MCF 10A (cell line): ENCODE results near the gene CREB3L2. TPM values are rescaled to one million over a fixed set of nuclear protein-coding genes. Genes with fewer than 3 reads are reported as not detected.

Source experiments
- BruUV-seq: library from RNA; stranded (reverse); fragments of 400-500 nt; replicated peaks from 2 replicates; lab custom pipeline; 2021; lab: Mats Ljungman, UMichigan
- CTCF ChIA-PET: fragments of 300-600 bp; sonication (Branson Sonifier 250); formaldehyde crosslinking; extraction: SDS; loops from one replicate; lab custom pipeline; 2021; ENCODE audit warnings: antibody characterized with exemption, inconsistent platforms; lab: Yijun Ruan, JAX
- POLR2A ChIA-PET: fragments of 300-600, 350-650 bp; sonication (Branson Sonifier 250); formaldehyde crosslinking; extraction: SDS; loops from one replicate; lab custom pipeline; 2020; ENCODE audit warnings: antibody characterized with exemption, inconsistent platforms; lab: Yijun Ruan, JAX
- DNase-seq: peaks from one replicate; pipeline ENCODE4 v3.0.0-alpha.2; 2018; ENCODE audit not compliant: unreplicated experiment
- H3K27ac Mint-ChIP-seq: one replicate; pipeline ENCODE4 v1.8.0; 2022; ENCODE audit warnings: mild to moderate bottlenecking, low read depth, mixed read lengths; ENCODE audit not compliant: unreplicated experiment
- H3K27me3 Mint-ChIP-seq: one replicate; pipeline ENCODE4 v1.8.0; 2022; ENCODE audit warnings: mixed read lengths; ENCODE audit not compliant: insufficient read depth, unreplicated experiment
- H3K36me3 Mint-ChIP-seq: one replicate; pipeline ENCODE4 v1.8.0; 2022; ENCODE audit warnings: mild to moderate bottlenecking, moderate library complexity, mixed read lengths; ENCODE audit not compliant: insufficient read depth, unreplicated experiment
- H3K4me1 Mint-ChIP-seq: one replicate; pipeline ENCODE4 v1.8.0; 2022; ENCODE audit warnings: mixed read lengths; ENCODE audit not compliant: insufficient read depth, unreplicated experiment
- H3K4me3 Mint-ChIP-seq: one replicate; pipeline ENCODE4 v1.8.0; 2022; ENCODE audit warnings: mild to moderate bottlenecking, moderate library complexity, mixed read lengths; ENCODE audit not compliant: unreplicated experiment
- H3K9me3 Mint-ChIP-seq: one replicate; pipeline ENCODE4 v1.8.0; 2022; ENCODE audit warnings: mixed read lengths; ENCODE audit not compliant: unreplicated experiment
- intact Hi-C: fragments of 100-400 bp; cut with micrococcal nuclease; formaldehyde crosslinking; loops from 2 replicates; pipeline ENCODE4 v1.14.1; 2022
- total RNA-seq: library from RNA; stranded (reverse); gene quantifications from 2 replicates; pipeline ENCODE4 v1.2.3, GENCODE V29; 2022
- TF ChIP-seq, protein P1 (sequence below): fragments of 200-600 bp; IDR thresholded peaks from one replicate; pipeline ENCODE4 v1.8.0; 2022; ENCODE audit warnings: antibody characterized with exemption, mild to moderate bottlenecking; ENCODE audit not compliant: unreplicated experiment

CREB3L2 gene
- total RNA-seq, 1 experiment from 2014 or later, result 74.2 TPM

DNA sequence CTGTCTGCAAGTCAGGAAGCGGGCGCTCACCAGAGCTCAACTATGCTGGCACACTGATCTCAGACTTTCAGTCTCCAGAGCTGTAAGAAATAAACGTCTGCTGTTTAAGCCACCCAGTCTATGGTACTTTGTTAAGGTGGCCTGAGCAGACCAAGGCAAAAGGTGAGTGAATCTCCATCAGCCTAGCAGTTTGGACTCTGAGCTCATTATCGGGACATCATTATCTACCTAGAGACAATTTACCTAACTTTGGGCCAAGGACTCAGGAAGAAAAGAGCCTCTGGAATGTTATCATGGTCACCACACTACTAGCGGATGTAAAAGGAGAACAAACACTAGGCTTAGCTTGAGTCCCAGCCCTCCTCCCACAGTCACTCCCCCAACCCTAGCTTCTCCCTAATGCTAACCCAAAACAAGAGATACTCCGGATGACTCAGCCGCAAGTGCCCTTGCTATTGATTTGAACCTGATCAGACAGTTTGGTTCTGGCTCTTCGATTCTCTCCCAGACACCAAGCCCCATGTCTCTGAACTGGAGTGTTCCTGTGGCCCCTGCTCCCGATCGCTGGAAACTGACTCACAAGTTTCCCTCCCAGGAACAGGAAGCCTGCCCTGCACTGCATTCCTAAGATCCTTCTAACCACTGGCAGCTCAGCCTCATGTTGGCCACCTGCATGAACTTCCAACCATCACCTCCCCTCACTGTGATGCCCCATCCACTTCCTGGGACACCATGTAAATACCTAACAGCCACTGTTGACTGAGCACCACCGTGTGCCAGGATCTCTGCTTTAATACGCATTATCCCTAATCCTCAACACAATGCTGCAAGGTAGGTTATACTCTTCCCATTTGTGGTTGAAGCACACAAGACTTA lies 34.5 kb downstream of the CREB3L2 start:
- H3K9me3 Mint-ChIP-seq, result no peaks in the 10 kb centered on the region
- H3K27me3 Mint-ChIP-seq, result no peaks in the 10 kb centered on the region
- H3K4me1 Mint-ChIP-seq, result peaks cover 38% of the 10 kb centered on the region
- no TSS peak for BruUV-seq
- H3K27ac Mint-ChIP-seq, result no peak overlapping the region
- peak; percentile 29 for DNase-seq
- ChIA-PET CTCF (interaction anchor here (0.5 to 3.7 kb wide), 8 partner anchors 11 to 928 kb away, joined by 3 to 13 read pairs (median 4); partner anchors contain the start of gene CREB3L2), POLR2A (interaction anchor here (0.6 to 2.0 kb wide), 4 partner anchors 11 to 65 kb away, joined by 3 to 6 read pairs (median 4); no protein-coding TSS in a partner anchor)
- intact Hi-C loops, result no loop called here
- TF ChIP-seq, protein P1, sequence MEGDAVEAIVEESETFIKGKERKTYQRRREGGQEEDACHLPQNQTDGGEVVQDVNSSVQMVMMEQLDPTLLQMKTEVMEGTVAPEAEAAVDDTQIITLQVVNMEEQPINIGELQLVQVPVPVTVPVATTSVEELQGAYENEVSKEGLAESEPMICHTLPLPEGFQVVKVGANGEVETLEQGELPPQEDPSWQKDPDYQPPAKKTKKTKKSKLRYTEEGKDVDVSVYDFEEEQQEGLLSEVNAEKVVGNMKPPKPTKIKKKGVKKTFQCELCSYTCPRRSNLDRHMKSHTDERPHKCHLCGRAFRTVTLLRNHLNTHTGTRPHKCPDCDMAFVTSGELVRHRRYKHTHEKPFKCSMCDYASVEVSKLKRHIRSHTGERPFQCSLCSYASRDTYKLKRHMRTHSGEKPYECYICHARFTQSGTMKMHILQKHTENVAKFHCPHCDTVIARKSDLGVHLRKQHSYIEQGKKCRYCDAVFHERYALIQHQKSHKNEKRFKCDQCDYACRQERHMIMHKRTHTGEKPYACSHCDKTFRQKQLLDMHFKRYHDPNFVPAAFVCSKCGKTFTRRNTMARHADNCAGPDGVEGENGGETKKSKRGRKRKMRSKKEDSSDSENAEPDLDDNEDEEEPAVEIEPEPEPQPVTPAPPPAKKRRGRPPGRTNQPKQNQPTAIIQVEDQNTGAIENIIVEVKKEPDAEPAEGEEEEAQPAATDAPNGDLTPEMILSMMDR, result no peak
- no peak overlapping the region for H3K4me3 Mint-ChIP-seq
- H3K36me3 Mint-ChIP-seq, result peaks cover 16% of the 10 kb centered on the region

DNA sequence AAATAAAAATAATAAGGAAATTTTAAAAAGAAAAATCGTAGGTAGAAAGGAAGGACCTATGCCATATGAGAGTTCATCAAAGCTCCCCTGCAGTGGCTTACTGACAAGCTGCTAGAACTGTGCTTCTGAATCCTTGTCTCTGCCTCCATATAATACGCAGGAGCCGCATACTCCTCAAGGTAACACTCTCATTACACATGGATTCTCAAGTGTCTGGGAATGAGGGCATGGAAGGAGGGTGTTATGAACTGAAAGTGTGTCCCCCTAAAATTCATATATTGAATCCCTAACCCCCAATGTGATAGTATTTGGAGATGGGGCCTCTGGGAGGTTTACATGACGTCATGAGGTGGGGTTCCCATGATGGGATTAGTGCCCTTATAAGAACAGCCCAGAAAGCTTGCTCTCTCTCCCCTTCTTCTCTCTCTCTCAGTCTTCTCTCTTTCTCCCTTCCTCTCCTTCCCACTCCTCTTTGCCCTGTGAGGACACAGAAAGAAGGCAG lies 35.2 kb downstream of the CREB3L2 start:
- H3K4me3 Mint-ChIP-seq, result no peak overlapping the region
- DNase-seq, result no peak
- H3K36me3 Mint-ChIP-seq, result peaks cover 16% of the 10 kb centered on the region
- CTCF ChIA-PET, result interaction anchor here (0.6 to 3.7 kb wide), 5 partner anchors 28 to 700 kb away, joined by 3 to 13 read pairs (median 3); partner anchors contain the start of gene CREB3L2
- H3K9me3 Mint-ChIP-seq, result no peaks in the 10 kb centered on the region
- H3K27ac Mint-ChIP-seq, result peak overlapping the region; percentile 18
- POLR2A ChIA-PET, result interaction anchor here (1.5 kb wide), 1 partner anchor 12 kb away, joined by 3 read pairs; no protein-coding TSS in a partner anchor
- H3K27me3 Mint-ChIP-seq, result no peaks in the 10 kb centered on the region
- no TSS peak for BruUV-seq
- TF ChIP-seq, protein P1, result no peak
- peaks cover 45% of the 10 kb centered on the region for H3K4me1 Mint-ChIP-seq
- intact Hi-C loops, result no loop called here

DNA sequence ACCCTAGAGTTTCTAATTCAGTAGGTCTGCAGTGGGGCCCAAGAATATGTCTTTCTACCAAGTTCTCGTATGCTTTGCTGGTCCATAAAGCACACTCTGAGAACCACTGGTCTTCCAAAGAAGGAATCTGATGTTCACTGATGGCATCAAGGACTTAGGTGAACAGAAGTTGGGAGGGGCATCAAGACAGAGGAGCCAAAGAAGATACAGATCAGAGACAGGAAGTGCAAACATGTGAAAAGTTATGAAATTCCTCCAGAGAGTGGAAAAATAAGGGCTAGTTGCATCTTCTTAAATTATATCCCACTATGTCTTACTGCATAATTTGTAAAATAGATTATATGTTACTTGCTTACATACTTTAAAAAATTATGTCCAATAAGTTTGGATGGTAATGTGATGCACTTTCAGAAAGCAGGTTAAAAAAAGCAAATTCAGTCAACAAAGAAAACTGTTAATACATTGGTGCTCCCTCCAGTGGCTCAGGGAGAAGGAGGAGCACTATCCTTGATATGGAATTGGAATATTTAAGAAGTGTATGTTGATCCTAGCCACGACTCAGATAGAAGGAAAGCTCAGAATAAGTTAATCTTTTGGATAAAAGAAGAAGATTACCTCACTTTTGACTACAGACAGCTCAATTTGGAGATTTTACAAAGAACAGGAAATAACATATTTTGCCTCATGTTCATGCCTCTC lies 35.8 kb downstream of the CREB3L2 start:
- H3K4me1 Mint-ChIP-seq, result peaks cover 51% of the 10 kb centered on the region
- H3K27ac Mint-ChIP-seq, result peak overlapping the region; percentile 18
- no peaks in the 10 kb centered on the region for H3K27me3 Mint-ChIP-seq
- H3K4me3 Mint-ChIP-seq, result no peak overlapping the region
- peaks cover 15% of the 10 kb centered on the region for H3K36me3 Mint-ChIP-seq
- no TSS peak for BruUV-seq
- DNase-seq, result no peak
- CTCF ChIA-PET, result interaction anchor here (1.0 to 3.7 kb wide), 3 partner anchors 29 to 56 kb away, joined by 3 to 13 read pairs (median 4); partner anchors contain the start of gene CREB3L2
- intact Hi-C loops, result no loop called here
- no peaks in the 10 kb centered on the region for H3K9me3 Mint-ChIP-seq
- TF ChIP-seq, protein P1, result no peak
- POLR2A ChIA-PET, result interaction anchor here (1.5 kb wide), 1 partner anchor 13 kb away, joined by 3 read pairs; no protein-coding TSS in a partner anchor
